Stimulated activated CD4-positive, alpha-beta T cell treated with anti-CD3 and anti-CD28 coated beads, TNF-alpha, amount 100 ng/mL, for 48 hours (primary cell): ENCODE data around the gene ADAP1.
"Not testable (repeated sequence)": the region's sequence is repeated elsewhere in the genome, so short reads cannot be mapped to it uniquely, and the experiment has no call there.

Source experiments
- DNase-seq, 3 donors: peaks; one replicate each; pipeline ENCODE4 v3.0.0-alpha.2; 2020; ENCODE audit warnings: low read depth in 3 of 3

Gene ADAP1, protein sequence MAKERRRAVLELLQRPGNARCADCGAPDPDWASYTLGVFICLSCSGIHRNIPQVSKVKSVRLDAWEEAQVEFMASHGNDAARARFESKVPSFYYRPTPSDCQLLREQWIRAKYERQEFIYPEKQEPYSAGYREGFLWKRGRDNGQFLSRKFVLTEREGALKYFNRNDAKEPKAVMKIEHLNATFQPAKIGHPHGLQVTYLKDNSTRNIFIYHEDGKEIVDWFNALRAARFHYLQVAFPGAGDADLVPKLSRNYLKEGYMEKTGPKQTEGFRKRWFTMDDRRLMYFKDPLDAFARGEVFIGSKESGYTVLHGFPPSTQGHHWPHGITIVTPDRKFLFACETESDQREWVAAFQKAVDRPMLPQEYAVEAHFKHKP

DNA sequence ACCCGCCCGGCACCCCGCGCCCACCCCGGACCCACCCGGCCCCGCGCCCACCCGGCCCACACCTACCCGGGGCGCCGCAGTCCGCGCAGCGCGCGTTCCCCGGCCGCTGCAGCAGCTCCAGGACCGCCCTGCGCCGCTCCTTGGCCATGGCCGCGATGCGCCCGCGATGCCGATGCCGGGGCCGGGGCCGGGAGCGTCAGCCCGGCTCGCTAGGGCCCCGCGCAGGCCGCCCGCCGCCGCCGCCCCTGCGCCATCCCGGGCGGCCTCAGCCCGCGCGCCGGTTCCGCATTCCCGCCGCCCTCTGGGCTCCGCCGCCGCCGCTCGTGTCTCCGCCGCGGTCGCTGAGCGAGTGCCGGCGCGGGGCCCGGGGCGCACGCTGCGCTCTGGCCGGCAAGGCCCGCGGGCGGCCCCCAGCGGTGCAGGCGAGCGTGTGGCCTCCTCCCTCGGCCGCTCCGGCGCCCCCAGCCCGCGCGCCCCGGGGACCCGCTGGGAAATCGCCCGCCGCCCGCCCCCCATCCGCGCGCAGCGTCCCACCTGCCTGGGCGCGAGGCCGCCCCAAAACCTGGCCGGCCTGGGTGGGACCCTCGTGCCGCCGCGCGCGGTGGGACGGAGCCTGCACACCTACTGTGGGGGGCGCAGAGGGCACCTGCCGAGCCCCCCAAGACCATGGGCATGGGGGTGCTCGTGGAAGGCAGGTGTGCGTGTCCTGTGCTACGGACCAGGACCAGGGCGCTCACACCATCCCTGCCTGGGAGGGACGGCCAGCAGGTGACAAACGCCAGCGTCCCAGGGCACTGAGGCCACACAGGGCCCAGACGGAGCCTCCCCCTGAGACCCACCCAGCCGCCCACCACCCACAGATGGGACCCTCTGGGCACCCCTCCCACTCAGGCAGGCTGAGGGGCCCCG lies at the start of gene ADAP1:
TSS of gene ADAP1 (minus strand) at position 351 of the 909 bp plus-strand sequence. CDS start at position 148, 203 bp downstream.
- DNase-seq, result peak in 2 of 3 donors; percentile 26 to 46

DNA sequence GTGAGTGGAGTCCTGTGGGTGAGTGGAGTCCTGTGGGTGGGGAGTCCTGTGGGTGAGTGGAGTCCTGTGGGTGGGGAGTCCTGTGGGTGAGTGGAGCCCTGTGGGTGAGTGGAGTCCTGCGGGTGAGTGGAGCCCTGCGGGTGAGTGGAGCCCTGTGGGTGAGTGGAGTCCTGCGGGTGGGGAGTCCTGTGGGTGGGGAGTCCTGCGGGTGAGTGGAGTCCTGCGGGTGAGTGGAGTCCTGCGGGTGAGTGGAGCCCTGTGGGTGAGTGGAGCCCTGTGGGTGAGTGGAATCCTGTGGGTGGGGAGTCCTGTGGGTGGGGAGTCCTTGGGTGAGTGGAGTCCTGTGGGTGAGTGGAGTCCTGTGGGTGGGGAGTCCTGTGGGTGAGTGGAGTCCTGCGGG lies 48.0 kb upstream of the ADAP1 start:
- DNase-seq, result not testable (repeated sequence)

DNA sequence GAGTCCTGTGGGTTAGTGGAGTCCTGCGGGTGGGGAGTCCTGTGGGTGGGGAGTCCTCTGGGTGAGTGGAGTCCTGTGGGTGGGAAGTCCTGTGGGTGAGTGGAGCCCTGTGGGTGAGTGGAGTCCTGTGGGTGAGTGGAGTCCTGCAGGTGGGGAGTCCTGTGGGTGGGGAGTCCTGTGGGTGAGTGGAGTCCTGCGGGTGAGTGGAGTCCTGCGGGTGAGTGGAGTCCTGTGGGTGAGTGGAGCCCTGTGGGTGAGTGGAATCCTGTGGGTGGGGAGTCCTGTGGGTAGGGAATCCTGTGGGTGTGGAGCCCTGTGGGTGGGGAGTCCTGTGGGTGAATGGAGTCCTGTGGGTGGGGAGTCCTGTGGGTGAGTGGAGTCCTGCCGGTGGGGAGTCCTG lies 47.5 kb upstream of the ADAP1 start:
- not testable (repeated sequence) for DNase-seq

DNA sequence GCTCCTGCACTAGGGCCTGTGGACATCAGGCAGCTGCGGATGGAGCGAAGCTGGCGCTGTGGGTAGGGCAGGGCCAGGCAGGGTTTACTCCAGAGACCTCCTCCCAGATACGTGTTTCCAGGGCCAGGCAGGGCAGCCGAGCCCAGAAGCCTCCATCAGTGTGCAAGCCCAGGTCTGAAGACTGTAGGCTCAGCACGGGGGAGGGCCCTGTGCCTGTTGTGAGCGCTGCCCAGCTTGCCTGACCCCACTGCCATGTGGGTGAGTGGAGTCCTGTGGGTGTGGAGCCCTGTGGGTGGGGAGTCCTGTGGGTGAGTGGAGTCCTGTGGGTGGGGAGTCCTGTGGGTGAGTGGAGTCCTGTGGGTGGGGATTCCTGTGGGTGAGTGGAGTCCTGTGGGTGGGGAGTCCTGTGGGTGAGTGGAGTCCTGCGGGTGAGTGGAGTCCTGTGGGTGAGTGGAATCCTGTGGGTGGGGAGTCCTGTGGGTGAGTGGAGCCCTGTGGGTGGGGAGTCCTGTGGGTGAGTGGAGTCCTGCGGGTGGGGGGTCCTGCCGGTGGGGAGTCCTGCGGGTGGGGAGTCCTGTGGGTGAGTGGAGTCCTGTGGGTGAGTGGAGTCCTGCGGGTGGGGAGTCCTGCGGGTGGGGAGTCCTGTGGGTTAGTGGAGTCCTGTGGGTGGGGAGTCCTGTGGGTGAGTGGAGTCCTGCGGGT lies 46.7 kb upstream of the ADAP1 start:
- DNase-seq, result not testable (repeated sequence)

DNA sequence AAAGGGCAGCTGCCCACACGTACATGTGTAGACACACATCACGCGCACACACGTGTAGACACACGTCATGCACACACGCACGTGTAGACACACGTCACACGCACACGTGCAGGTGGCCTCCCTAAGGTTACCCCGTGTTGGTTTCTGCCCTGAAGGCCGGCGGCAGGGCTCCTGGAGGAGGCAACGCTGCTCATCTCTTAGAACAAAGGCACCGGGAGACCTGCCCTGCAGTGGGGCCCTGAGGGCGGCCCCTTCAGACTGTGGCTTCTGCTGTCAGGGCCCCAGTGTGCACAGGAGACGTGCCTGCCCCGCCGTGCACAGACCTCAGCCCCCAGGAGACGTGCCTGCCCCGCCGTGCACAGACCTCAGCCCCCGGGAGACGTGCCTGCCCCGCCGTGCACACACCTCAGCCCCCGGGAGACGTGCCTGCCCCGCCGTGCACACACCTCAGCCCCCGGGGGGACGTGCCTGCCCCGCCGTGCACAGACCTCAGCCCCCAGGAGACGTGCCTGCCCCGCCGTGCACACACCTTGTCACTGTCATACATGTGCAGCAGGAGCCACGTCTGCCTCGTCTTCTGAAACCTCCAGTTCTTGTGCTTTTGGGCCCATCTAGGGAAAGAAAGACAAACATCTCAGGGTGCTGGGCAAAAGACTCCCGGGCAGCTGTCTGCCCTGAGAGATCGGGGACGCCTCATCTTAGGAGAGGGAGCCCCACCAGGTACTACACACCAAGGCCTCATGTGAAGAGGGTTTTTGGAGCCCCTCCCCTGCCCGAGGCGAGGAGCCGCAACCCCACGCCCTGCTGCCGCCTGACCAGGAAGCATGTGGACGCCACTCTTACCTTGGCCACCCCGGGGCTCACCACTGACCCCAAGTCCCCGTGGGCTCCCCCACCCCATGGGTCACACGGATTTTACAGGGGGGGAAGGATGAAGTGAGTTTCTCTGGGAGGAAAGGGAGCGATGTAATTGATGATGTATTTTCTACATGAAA lies 45.8 kb upstream of the ADAP1 start:
- DNase-seq, result no peak

DNA sequence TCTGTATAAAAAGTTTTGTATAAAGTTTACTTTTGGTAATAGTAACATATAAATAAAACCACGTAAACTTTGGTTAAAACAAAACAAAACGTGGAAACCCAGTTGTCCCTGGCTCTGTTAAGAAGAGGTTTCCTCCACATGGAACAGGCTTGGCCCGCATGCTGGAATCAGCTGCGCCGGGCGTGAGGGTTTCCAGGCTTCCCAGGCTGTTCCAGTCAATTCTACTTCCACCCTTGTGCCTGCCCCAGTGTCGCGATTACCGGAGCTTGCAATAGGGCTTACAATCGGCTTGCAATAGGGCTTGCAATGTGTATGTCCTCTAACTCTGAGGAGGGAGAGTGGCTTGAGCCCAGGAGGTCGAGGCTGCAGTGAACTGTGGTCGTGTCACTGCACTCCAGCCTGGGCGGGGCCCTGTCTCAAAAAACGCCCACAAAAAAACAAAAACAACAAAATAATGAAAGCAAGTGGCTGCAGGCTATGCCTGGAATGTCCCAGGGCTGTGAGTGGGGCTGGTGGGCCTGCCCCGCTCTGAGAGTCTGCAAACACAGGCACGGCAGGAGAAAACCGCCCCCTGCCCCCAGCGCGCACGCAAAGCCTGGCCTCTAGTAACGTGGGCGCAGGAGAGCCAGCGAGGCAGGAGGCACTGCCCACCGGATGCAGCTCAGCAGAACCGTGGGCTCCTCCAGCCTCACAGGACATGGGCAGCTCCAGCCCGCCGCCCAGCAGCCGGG lies 44.8 kb upstream of the ADAP1 start:
- no peak for DNase-seq

DNA sequence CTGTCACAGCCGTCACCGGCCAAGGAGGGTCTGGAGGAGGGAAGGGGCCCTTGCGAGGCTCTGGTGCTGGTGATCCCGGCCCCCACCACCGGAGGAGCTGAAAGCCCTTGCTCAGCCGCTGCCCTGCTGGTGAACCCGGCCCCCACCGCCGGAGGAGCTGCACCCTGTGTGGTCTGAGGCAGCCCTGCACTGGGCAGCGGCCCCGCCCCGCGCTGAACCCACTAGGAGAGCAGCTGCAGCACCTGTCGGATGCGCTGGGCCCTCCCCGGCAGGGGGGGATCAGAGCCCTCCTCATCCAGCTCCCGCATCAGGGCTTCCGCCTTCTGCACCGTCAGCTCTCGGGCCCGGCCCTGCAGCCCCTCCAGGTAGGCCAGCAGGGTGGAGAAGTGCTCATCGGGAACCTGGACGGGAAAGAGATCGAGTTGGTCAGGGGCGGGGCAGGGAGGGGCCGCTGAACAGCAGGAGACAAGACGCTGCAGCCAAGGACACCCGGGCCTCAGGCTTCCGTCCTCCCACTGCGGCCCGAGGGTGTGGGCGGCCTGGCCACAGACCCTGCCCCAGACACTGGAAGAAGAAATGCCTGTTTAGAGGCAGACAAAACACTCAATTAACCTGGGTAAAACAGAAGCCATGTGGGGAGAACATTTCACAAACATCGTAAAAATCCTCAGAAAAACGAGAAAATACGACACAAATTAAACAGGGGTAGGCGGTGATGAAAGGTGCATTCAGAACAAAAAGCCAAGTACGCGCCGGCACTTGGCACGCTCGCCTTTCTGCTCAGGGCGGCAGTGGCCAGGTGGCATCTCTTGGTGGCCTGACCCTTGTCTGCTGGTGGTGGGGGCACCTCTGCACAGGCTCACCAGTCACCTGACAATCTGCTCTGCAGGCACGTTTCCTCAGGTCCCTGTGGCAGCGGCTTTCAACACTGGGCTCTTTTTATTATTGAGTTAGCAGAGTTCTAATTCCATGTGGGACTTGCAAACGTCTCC lies 43.2 kb upstream of the ADAP1 start:
- DNase-seq, result no peak

DNA sequence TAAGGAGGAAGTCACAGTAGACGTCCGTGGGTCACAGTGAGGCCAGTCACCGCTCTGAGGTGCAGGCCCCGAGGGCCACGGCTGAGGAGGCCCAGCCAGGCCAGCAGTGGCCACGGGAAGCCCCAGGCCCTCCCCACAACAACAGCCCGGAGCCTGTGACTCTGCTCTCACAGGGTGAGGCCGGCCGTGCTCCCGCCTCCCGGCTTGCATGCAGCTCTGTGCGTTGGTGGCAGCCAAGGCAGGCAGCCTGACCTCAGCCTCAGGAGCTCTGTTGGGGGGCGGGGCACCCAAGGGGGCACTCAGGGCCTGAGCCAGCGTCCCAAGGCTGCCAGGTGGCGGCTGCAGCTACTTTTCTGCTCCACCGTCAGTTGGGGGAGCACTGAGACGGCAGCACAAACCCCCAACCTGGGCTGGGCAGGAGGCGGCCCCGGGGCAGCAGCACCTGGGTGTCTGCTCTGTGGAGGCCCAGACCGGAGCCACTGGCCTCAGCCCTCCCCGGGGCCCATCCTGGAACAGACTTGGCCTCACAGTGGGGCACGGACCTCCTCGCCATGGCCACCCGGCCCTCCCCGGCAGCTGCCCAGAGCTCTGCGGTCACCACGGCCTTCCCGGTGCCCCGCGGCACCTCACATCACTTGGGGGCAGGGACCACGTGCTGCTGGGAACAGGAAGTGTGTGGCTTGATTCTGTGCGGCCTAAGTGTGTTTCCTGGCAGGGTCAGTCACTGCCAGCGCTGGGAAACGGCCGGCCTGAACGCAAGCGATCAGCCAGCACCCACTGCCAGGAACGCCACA lies 41.8 kb upstream of the ADAP1 start:
- DNase-seq, result no peak

DNA sequence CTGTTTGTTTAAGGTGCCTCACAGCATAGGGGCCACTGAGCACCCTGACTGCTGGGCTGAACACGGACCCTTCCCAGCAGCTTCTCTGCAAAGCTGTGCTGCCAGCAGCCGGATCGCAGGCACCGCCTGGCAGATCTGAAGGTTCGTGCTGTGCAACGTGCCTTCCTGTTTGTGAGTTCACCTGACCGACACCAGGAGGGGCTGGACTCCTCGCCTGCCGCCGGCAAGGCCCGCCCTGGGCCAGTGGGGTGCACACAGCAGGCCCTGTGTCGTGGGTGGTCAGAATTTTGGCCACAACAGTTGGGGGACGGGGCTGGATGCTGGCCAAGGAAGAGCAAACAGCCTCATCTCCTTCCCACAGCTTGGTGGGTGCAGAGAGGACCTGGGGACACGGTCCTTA lies 41.1 kb upstream of the ADAP1 start:
- no peak for DNase-seq

DNA sequence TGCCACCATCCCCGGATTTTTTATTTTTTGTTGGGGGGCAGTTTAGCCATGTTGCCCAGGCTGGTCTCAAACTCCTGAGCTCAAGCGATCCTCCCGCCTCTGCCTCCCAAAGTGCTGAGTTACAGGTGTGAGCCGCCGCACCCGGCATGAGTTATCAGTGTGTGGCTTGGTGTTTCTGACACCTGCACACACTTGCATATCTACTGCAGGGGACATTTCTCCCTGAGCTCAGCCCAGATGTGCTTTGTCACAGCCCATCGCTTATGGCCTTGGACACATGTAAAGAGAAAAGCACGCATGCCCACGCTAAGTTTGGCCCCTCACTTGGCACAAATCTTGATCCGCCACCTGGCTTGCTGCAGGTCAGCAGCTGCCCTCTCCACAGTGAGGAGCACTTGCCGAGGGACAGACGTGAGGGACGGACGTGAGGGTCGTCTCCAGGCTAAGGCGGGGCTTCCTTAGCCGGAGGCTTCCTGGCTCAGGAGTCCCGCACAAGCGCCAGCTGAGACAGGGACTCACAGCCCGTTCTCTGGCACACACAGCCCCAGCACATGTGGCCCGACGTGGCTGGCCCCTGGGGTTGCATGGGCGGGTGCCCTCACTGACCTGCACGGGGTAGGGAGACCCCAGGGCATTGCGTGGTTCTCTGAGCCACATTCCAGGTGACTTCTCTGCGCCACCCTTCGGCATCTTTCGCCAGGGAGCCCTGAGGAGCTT lies 40.3 kb upstream of the ADAP1 start:
- no peak for DNase-seq

DNA sequence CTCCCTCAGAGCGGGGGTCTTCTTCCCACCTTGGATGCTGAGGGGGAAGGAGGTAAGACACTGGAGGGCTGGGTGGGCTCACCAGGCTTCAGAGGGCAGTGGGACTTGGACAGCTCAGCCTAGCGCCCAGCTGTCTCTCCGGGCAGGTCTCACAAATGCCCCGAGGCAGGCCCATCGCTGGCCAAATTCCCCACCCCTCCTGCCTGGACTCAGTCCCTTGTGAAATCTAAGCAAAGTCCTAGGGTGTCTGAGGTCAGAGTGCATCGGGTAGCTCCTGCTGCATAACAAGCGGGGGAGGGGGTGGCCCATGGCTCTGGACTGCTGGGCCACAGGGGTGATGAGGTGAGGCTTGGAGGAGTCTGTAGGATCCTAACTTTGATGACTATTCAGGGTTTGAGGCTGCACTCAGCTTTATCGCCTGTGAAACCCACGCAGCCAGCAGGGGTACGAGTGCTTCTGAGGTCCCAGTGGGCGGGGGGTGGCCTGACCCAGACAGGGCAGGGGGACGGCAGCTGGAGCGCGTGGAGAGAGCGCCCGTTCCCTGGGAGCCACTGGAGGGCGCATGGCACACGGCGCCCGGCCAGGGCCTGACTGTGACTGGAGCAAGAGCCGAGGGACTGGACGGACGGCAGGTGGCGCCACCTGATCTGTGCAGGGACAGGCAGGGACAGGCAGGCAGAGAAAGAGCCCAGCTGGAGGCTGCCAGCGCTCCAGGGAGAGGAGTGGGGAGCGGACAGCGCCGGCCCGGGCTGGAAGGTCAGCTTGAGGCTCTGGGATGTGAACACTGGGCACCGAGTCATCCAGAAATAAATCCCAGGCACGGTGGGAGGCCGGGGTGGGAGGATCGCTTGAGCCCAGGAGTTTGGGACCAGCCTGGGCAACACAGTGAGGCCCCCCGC lies 38.5 kb upstream of the ADAP1 start:
- DNase-seq, result peak; percentile 88 to 98 (median 92)

DNA sequence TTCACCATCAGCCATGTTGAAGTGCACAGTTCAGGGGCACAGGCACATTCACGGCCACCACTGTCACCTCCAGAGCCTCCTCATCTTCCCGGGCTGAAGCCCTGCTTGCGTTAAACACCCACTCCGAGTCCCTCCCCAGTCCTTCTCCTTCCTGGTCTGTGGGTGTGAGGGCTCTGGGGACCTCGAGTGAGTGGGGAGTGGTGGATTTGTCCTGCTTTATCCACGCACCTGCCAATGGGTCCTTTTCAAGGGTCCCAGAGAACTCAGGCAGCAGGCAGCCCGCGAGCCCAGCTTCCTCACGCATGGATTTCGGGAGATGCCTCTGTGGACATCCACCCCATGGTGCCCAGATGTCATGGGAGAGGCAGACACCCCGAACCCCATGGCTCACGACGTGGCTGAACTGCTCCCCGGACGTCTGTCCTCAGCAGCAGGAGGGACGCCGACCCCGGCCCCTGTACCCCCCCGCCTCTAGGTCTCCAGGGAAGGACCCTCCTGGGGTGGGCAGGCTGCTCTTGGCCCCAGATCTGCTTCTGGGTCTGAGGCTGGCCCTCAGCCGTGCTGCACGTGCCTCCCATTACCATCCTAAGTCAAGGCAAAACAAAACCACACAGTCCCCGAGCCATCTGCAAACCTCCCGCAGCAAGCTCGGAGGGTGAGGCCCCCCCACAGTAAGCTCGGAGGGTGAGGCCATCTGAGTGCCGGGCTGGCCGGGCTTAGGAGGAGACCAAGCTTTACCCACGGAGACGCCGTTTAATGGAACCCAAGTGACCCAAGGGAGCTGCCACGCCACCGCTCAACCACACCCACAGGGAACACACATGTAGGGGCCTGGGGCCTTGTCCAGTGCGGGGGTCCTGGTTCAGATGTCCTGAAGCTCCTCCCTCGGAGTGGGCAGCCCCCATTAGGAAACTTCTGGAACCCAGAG lies 37.5 kb upstream of the ADAP1 start:
- no peak for DNase-seq

DNA sequence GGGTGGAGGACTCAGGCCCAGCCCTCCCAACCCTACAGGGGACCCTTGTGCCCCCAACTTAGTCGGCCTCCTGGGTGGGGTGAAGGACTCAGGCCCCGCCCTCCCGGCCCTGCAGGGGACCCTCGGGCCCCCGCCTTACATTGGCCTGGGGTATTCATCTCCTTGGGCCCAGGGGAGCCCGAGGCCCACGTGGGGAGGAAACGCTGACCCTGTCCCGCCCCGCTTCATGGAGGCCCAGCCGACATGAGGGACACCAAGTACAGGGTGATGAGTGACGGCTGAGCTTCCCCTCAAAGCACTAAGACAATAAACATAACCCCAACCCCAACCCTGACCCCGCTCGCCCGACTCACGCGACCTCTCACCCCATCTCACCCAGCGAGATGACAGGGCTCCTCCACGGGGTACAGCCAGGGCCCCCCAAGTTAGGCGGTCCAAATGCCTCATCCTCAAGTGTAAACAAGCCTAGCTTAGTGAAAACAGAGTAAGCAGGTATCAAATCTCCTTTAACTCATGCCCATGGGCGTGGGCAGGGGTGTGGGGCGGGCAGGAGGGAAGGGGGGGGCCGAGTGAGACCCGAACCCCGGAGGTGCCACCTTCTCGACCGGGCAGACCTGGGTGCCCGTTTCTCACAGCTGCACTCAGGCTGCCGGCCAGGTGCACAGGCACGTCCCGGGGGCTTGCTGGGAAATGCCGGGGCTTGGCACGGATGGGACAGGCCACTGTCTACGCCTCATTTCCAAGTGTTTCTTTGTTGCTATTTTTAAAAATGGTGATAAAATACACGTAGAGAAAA lies 36.7 kb upstream of the ADAP1 start:
- no peak for DNase-seq

DNA sequence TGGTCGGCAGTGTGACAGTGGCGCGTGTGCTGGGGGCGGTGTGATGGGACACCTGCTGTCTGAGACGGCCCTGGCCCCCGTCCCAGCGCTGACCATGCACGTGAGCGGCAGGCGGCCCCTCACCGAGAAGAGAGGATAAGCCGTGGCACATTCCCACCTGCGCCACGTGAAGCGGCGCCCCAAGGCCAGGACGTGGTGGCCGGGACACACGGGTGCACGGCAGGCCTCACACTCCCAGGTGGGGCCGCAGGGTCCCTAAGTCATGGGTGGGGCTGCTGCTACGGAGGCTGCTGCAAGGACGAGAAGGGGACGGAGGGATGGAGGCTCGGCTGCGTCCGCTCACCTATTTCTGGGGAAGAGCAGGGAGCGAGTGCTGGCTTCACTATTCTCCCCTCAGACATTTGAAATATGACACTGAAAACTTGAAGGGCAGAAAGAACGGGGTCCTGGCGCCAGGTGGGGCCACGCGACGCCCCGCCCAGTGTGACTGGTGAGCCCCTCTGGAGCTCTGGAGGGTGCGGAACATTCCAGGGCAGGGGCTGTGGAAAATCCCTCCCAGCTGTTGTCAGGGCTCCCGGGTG lies 36.0 kb upstream of the ADAP1 start:
- DNase-seq, result no peak
